CD4-positive, alpha-beta T cell (primary cell): ENCODE results near the gene ZBTB17. TPM values are rescaled to one million over a fixed set of nuclear protein-coding genes. Genes with fewer than 3 reads are reported as not detected.

Source experiments
- ATAC-seq: fragments of 200-7000 bp; cut with Tn5 transposase; one replicate; pipeline ENCODE4 v1.10.0; 2022; ENCODE audit warnings: mild to moderate bottlenecking; ENCODE audit not compliant: poor library complexity
- CTCF ChIA-PET: fragments of 350-600 bp; sonication (Branson Sonifier 250); formaldehyde crosslinking; loops from one replicate; lab custom pipeline; 2021; ENCODE audit warnings: antibody characterized with exemption, inconsistent platforms; lab: Charles Lee
- POLR2A ChIA-PET: fragments of 350-600 bp; sonication (Branson Sonifier 250); formaldehyde crosslinking; loops from one replicate; lab custom pipeline; 2021; ENCODE audit warnings: antibody characterized with exemption, inconsistent platforms; lab: Charles Lee
- DNase-seq, 14 experiments: peaks; one replicate each; pipeline ENCODE4 v3.0.0-alpha.2; 2013 to 2020; ENCODE audit warnings: mixed read lengths in 2 of 14
- H3K27ac ChIP-seq, 2 donors: one replicate each; pipeline versions ENCODE4 v1.5.1 to v1.7.0; 2013; ENCODE audit warnings: low read length in 2 of 2, low read depth in 1 of 2, mild to moderate bottlenecking in 1 of 2
- H3K27me3 ChIP-seq, 2 experiments: 1 replicate in 1 of 2; 2 replicates in 1 of 2; pipeline versions ENCODE4 v1.6.1 to v1.7.0; 2013; ENCODE audit warnings: low read length in 2 of 2, control low read depth in 1 of 2, mild to moderate bottlenecking in 1 of 2, moderate library complexity in 1 of 2; ENCODE audit not compliant: insufficient read depth in 2 of 2, control insufficient read depth in 1 of 2
- H3K36me3 ChIP-seq: one replicate; pipeline ENCODE4 v1.6.1; 2013; ENCODE audit warnings: low read length, control low read depth; ENCODE audit not compliant: insufficient read depth
- H3K4me1 ChIP-seq: one replicate; pipeline ENCODE4 v1.6.1; 2013; ENCODE audit warnings: low read length, control low read depth; ENCODE audit not compliant: insufficient read depth
- H3K4me3 ChIP-seq: one replicate; pipeline ENCODE4 v1.5.1; 2013; ENCODE audit warnings: mild to moderate bottlenecking, low read length, moderate library complexity
- H3K9me3 ChIP-seq, 2 experiments: 1 replicate in 1 of 2; 2 replicates in 1 of 2; pipeline versions ENCODE4 v1.6.1 to v1.7.0; 2013; ENCODE audit warnings: low read length in 2 of 2, mild to moderate bottlenecking in 2 of 2, control low read depth in 1 of 2, moderate library complexity in 1 of 2; ENCODE audit not compliant: control insufficient read depth in 1 of 2, insufficient read depth in 1 of 2
- H3K27ac Mint-ChIP-seq: one replicate; pipeline ENCODE4 v1.8.0; 2020; ENCODE audit warnings: mixed read lengths
- H3K27me3 Mint-ChIP-seq: one replicate; pipeline ENCODE4 v1.8.0; 2021; ENCODE audit warnings: mixed read lengths
- H3K36me3 Mint-ChIP-seq: one replicate; pipeline ENCODE4 v1.8.0; 2021; ENCODE audit warnings: low read depth, mixed read lengths
- H3K4me1 Mint-ChIP-seq: one replicate; pipeline ENCODE4 v1.8.0; 2021; ENCODE audit warnings: low read depth, mixed read lengths
- H3K4me3 Mint-ChIP-seq: one replicate; pipeline ENCODE4 v1.8.0; 2020; ENCODE audit warnings: mild to moderate bottlenecking, mixed read lengths
- H3K9me3 Mint-ChIP-seq: one replicate; pipeline ENCODE4 v1.8.0; 2020; ENCODE audit warnings: mixed read lengths
- CTCF ChIP-seq: fragments of 200-600 bp; IDR thresholded peaks from one replicate; pipeline ENCODE4 v1.8.0; 2022; ENCODE audit warnings: antibody characterized with exemption, mild to moderate bottlenecking
- intact Hi-C, 2 experiments: fragments of 100-400 bp; cut with DNase I in 1 of 2; cut with micrococcal nuclease in 1 of 2; formaldehyde crosslinking; loops; one replicate each; pipeline versions ENCODE4 v1.15.1 to v1.9.0; 2023 to 2025; cut with DNase I, micrococcal nuclease
- total RNA-seq, 174 experiments: library from RNA in 2 of 174; stranded (reverse) in 2 of 174; gene quantifications; one replicate each; pipeline ENCODE4 v1.2.3 and lab custom pipeline; 2021 to 2026

Gene ZBTB17
- total RNA-seq, 2 experiments from 2014 or later = 70.2 to 78.1 TPM

- peaks cover 9% of the 10 kb centered on the region for H3K4me1 ChIP-seq
- H3K27ac ChIP-seq = no peak overlapping the region
- no peaks in the 10 kb centered on the region for H3K9me3 Mint-ChIP-seq
- ATAC-seq (no peak), DNase-seq (peak in 1 of 14 experiments; percentile 25)
- H3K27ac Mint-ChIP-seq = no peak overlapping the region
- no peak overlapping the region for H3K4me3 ChIP-seq
- H3K4me3 Mint-ChIP-seq = no peak overlapping the region
- intact Hi-C loops = no loop called here
- H3K27me3 Mint-ChIP-seq = no peaks in the 10 kb centered on the region
- no peak for TF ChIP-seq CTCF
- H3K9me3 ChIP-seq = no peaks in the 10 kb centered on the region
- H3K27me3 ChIP-seq = no peaks in the 10 kb centered on the region
- peaks cover 93% of the 10 kb centered on the region for H3K36me3 ChIP-seq
- CTCF ChIA-PET = no interaction called here
- POLR2A ChIA-PET = interaction anchor here (1.4 kb wide), 1 partner anchor 18 kb away, joined by 3 read pairs; no protein-coding TSS in a partner anchor
- H3K36me3 Mint-ChIP-seq = peaks cover 71% of the 10 kb centered on the region
- peaks cover 4% of the 10 kb centered on the region for H3K4me1 Mint-ChIP-seq
These were observed 32.4 kb downstream of the ZBTB17 start for GRCh38 chr1:15943328-15943991.

GRCh38 chr1:15942661-15943327 lies 33.1 kb downstream of the ZBTB17 start:
- peak in 1 of 14 experiments; percentile 17 for DNase-seq
- peaks cover 3% of the 10 kb centered on the region for H3K4me1 ChIP-seq
- H3K27ac ChIP-seq = no peak overlapping the region
- Mint-ChIP-seq H3K9me3 (no peaks in the 10 kb centered on the region), H3K4me3 (no peak overlapping the region), H3K27me3 (no peaks in the 10 kb centered on the region), H3K4me1 (no peaks in the 10 kb centered on the region), H3K27ac (no peak overlapping the region), H3K36me3 (peaks cover 72% of the 10 kb centered on the region)
- ChIA-PET POLR2A (no interaction called here), CTCF (no interaction called here)
- no peak for ATAC-seq
- H3K27me3 ChIP-seq = no peaks in the 10 kb centered on the region
- no peaks in the 10 kb centered on the region for H3K9me3 ChIP-seq
- peaks cover 97% of the 10 kb centered on the region for H3K36me3 ChIP-seq
- no peak for TF ChIP-seq CTCF
- no peak overlapping the region for H3K4me3 ChIP-seq
- intact Hi-C loops = no loop called here

DNA sequence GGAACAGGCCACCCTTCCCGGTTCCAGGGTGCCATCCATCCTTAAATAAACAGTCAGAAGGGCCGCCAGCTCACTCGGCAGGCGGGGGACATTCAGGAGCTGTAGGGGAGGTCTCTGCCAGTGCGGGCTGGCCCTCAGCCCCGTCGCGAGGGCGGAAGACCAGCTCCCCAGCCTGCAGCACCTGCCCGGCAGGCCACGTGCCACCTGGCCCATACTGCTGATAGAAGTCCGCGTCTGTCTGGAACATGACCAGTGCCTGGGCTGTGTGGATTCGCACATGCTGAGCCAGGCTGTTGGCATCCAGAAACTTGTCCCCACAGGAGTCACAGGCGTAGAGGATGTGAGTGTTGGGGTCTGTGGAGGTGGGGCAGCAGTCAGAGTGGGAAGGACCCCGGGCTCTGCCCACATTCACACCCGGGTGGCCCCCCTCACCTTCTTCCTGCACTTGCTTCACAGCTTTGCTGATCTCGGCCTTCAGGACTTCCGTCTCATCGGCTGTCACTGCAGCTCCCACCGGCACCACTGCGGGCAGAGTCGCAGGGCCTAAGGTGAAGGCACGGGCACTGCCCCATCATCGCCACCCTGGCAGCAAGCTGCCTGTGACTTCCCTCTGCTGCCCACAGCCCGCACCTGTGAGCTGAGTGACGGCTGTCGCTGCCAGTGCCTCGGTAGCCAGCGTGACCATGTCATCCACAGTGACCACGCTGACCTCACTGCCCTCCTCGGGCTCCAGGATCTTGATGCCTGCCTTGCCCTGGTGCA lies 33.8 kb downstream of the ZBTB17 start:
- no peaks in the 10 kb centered on the region for H3K27me3 Mint-ChIP-seq
- DNase-seq (peak in 1 of 14 experiments; percentile 24), ATAC-seq (no peak)
- CTCF ChIA-PET = interaction anchor here (0.6 kb wide), 1 partner anchor 126 kb away, joined by 3 read pairs; no protein-coding TSS in a partner anchor
- no peak overlapping the region for H3K4me3 Mint-ChIP-seq
- no peaks in the 10 kb centered on the region for H3K4me1 ChIP-seq
- no peaks in the 10 kb centered on the region for H3K4me1 Mint-ChIP-seq
- H3K4me3 ChIP-seq = no peak overlapping the region
- TF ChIP-seq CTCF = no peak
- peaks cover 73% of the 10 kb centered on the region for H3K36me3 Mint-ChIP-seq
- POLR2A ChIA-PET = no interaction called here
- H3K27ac ChIP-seq = no peak overlapping the region
- H3K27me3 ChIP-seq = no peaks in the 10 kb centered on the region
- H3K36me3 ChIP-seq = peaks cover 97% of the 10 kb centered on the region
- H3K9me3 ChIP-seq = no peaks in the 10 kb centered on the region
- intact Hi-C loops = no loop called here
- no peak overlapping the region for H3K27ac Mint-ChIP-seq
- no peaks in the 10 kb centered on the region for H3K9me3 Mint-ChIP-seq
